ENCODE measurements around the gene CYTH3.

CYTH3 gene

DNA sequence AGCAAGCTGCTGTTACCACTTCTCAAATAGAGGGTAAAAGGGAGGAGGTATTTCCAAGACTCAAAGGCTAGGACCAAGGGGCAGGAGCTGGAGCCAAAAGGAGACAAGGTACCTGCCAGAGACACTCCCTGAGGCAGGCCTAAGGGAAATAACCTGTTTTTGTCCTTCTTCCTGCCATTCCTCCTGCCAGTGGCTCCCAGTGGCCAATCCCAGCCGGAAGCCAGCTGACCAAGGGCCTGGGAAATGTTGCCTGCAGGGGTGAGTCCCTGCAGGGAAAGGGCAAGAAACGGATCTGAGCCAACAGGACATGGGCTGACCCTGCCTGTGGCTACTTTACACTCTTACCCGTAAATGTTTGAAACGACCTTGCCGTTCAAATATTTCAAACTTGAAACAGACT, 3.5 kb downstream of the CYTH3 start:
- Histone ChIP-seq H3K4me3 (ENCODE audit: low read length) (no peak overlapping the region), H3K27ac (ENCODE audit: low read depth, low read length) (no peak overlapping the region), H3K36me3 (ENCODE audit: insufficient read depth, low read length) (no peaks in the 10 kb centered on the region), H3K27me3 (ENCODE audit: insufficient read depth, low read length) (peaks cover 24% of the 10 kb centered on the region), H3K9me3 (ENCODE audit: insufficient read depth, low read depth, low read length) (no peaks in the 10 kb centered on the region), H3K9ac (ENCODE audit: low read depth, low read length) (no peak overlapping the region), H3K4me1 (ENCODE audit: insufficient read depth, low read length) (peaks cover 12% of the 10 kb centered on the region; the same call in 1 of the 2 replicates)
- WGBS, result 78% methylated on average over 5 of the region's 5 CpGs

DNA sequence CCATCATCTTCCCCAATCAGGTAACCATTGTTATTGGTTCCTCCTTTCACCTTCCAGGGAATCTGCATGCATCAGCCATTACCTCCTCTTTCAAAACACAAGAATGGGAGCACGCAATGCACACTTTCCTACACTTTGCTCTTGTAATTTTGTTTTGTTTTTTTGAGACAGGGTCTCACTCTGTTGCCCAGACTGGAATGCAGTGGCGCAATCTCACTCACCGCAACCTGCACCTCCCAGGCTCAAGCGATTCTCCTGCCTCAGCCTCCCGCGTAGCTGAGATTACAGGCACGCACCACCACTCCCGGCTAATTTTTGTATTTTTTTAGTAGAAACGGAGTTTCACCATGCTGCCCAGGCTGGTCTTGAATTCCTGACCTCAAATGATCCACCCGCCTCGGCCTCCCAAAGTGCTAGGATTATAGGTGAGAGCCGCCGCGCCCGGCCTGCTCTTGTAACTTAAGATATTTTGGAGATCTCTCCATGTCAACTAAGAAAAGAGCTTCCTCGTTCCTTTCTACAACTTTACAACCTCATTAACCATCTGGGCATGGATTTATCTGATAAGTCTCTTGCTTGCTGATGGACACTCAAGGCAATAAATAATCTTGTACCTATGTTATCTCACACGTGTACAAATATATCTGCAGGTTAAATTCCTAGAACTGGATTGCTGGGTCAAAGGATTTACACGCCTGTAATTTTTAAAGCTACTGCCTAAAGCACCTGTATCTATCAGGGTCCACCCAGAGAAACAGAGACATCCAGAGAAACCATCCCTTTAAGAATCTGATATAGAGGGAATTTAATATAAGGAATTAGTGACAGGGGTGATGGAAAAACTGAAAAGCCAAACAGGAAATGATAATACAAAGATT, 4.2 kb downstream of the CYTH3 start:
- no peak overlapping the region for H3K4me3 ChIP-seq (ENCODE audit: low read length)
- H3K36me3 ChIP-seq (ENCODE audit: insufficient read depth, low read length), result no peaks in the 10 kb centered on the region
- peaks cover 10% of the 10 kb centered on the region; the same call in 1 of the 2 replicates for H3K4me1 ChIP-seq (ENCODE audit: insufficient read depth, low read length)
- H3K27me3 ChIP-seq (ENCODE audit: insufficient read depth, low read length), result peaks cover 19% of the 10 kb centered on the region
- no peak overlapping the region for H3K9ac ChIP-seq (ENCODE audit: low read depth, low read length)
- H3K27ac ChIP-seq (ENCODE audit: low read depth, low read length), result no peak overlapping the region
- 95% methylated on average over 18 of the region's 18 CpGs for WGBS
- no peaks in the 10 kb centered on the region for H3K9me3 ChIP-seq (ENCODE audit: insufficient read depth, low read depth, low read length)

DNA sequence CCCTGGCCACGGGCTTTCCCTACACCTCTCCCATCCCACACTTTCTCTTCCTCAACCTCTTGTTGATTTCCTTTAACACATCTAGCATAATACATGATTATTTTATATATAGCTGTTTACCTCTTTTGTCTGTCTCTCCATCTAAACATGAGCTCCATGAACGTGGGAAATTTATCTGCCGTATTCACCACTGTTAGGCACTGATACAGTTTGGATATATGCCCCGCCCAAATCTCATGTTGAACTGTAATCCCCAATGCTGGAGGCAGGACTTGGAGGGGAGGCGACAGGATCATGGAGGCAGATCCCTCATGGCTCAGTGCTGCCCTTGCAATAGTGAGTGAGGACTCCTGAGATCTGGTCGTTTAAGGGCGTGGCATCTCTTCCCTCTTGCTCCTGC, 5.7 kb downstream of the CYTH3 start:
- Histone ChIP-seq H3K27me3 (ENCODE audit: insufficient read depth, low read length) (peaks cover 15% of the 10 kb centered on the region), H3K36me3 (ENCODE audit: insufficient read depth, low read length) (no peaks in the 10 kb centered on the region), H3K4me3 (ENCODE audit: low read length) (no peak overlapping the region), H3K4me1 (ENCODE audit: insufficient read depth, low read length) (0 out of 2 replicates have a peak, but pooled peaks cover 8% of the 10 kb centered on the region), H3K9ac (ENCODE audit: low read depth, low read length) (no peak overlapping the region), H3K27ac (ENCODE audit: low read depth, low read length) (no peak overlapping the region), H3K9me3 (ENCODE audit: insufficient read depth, low read depth, low read length) (no peaks in the 10 kb centered on the region)
- 88% methylated on average over 7 of the region's 7 CpGs for WGBS

DNA sequence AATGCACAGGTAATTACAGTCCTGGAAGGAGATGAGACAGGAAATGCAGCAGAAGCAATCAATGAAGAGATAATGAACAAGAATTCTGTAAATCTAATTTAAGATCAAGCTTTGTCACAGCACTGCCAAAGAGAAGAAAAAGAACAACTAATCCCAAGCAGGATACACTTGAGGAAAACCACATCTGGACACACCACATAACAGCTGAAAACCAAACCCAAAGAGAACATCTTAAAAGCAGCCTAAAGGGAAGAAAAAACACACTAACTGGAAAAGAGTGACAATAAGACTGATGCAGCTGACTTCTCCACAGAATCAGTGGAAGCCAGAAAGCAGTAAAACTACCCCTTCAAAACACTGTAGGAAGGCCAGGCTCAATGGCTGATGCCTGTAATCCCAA, 10.2 kb downstream of the CYTH3 start:
- Histone ChIP-seq H3K27me3 (ENCODE audit: insufficient read depth, low read length) (no peaks in the 10 kb centered on the region), H3K27ac (ENCODE audit: low read depth, low read length) (no peak overlapping the region), H3K9me3 (ENCODE audit: insufficient read depth, low read depth, low read length) (no peaks in the 10 kb centered on the region), H3K36me3 (ENCODE audit: insufficient read depth, low read length) (no peaks in the 10 kb centered on the region), H3K9ac (ENCODE audit: low read depth, low read length) (no peak overlapping the region), H3K4me3 (ENCODE audit: low read length) (no peak overlapping the region), H3K4me1 (ENCODE audit: insufficient read depth, low read length) (peaks cover 16% of the 10 kb centered on the region)

DNA sequence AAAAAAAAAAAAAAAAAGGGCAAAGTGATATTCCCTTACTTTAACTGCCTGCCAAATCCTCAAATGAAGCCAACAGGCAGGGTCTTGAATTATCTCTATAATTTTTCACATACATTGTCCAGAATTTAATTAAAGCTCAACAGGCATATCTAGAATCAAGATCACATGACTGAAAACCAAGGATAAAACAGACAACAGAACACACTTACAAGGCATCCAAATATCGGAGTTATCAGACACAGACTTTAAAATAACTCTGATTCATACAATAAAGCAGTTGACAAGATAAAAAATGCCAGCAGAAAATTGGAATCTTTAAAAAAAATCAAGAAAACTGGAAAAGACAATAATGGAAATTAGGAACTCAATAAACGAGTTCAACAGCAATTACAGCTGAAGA, 10.7 kb downstream of the CYTH3 start:
- Histone ChIP-seq H3K27ac (ENCODE audit: low read depth, low read length) (no peak overlapping the region), H3K36me3 (ENCODE audit: insufficient read depth, low read length) (no peaks in the 10 kb centered on the region), H3K27me3 (ENCODE audit: insufficient read depth, low read length) (no peaks in the 10 kb centered on the region), H3K4me1 (ENCODE audit: insufficient read depth, low read length) (peaks cover 16% of the 10 kb centered on the region), H3K9ac (ENCODE audit: low read depth, low read length) (no peak overlapping the region), H3K4me3 (ENCODE audit: low read length) (no peak overlapping the region), H3K9me3 (ENCODE audit: insufficient read depth, low read depth, low read length) (no peaks in the 10 kb centered on the region)
- 95% methylated on average over 2 of the region's 2 CpGs for WGBS

DNA sequence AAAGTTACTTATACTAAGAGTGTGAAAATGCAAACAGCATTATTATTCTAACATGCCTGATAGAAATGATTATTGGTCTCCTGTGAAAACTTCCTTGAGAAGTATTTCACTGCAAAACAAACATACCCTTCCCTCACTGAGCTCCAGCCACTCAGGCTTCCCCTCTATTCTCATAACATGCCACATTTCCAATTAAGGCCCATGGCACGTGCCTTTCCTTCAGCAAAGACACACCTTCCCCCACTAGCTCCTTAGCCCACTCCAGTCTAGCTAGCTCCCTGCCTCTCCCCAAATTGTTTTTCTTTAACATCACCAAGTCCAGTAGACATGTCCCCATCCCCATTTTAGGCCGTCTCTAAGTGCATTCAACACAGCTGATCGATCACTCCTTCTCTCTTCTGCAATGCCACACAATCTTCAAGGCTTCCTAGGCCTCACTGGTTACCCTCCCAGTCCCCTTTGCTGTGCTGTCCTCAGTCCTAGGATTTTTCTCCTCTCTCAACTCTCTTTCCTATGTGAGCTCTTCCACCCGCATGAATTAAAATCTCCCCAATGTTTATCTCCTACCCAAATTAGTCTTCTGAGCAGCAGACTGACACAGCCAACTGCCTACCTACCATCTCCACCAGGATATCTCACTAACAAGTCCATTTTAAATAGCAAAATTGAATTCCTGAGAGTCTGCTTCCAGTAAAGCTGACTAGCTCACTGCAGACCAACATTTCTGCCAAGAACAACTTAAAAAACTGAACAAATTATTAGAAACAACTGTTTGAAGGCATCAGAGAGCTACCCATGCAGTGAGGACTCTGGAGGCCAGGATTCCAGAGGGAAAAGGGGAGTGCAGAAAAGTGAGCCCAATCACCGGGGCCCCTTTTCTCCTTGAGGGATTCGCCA, 11.9 kb downstream of the CYTH3 start:
- Histone ChIP-seq H3K9me3 (ENCODE audit: insufficient read depth, low read depth, low read length) (no peaks in the 10 kb centered on the region), H3K27me3 (ENCODE audit: insufficient read depth, low read length) (no peaks in the 10 kb centered on the region), H3K4me1 (ENCODE audit: insufficient read depth, low read length) (peaks cover 16% of the 10 kb centered on the region), H3K9ac (ENCODE audit: low read depth, low read length) (no peak overlapping the region), H3K36me3 (ENCODE audit: insufficient read depth, low read length) (no peaks in the 10 kb centered on the region), H3K27ac (ENCODE audit: low read depth, low read length) (no peak overlapping the region), H3K4me3 (ENCODE audit: low read length) (no peak overlapping the region)
- 90% methylated on average over 6 of the region's 6 CpGs for WGBS

DNA sequence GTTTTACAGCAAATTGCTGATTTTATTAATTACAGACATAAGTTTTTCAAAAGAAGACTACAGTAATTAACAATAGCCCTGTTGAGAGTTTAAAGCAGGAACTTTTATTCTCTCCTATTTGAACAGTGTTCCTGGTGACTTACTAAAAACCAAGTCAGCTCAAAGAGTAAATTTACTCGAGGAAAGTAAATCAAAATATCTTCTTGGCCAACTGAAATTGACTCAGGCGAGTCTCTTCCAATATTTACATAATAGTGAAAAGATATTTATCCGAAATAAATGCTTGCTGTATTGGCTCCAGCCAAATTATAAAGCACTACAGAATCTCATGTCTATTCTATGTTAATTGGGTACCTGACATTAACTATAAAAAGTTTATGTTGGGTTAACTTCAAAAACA, 13.2 kb downstream of the CYTH3 start:
- no peak overlapping the region for H3K27ac ChIP-seq (ENCODE audit: low read depth, low read length)
- no peaks in the 10 kb centered on the region for H3K36me3 ChIP-seq (ENCODE audit: insufficient read depth, low read length)
- peaks cover 16% of the 10 kb centered on the region for H3K4me1 ChIP-seq (ENCODE audit: insufficient read depth, low read length)
- WGBS, result 85% methylated on average over 2 of the region's 3 CpGs
- H3K9ac ChIP-seq (ENCODE audit: low read depth, low read length), result no peak overlapping the region
- H3K4me3 ChIP-seq (ENCODE audit: low read length), result no peak overlapping the region
- H3K9me3 ChIP-seq (ENCODE audit: insufficient read depth, low read depth, low read length), result no peaks in the 10 kb centered on the region
- no peaks in the 10 kb centered on the region for H3K27me3 ChIP-seq (ENCODE audit: insufficient read depth, low read length)

DNA sequence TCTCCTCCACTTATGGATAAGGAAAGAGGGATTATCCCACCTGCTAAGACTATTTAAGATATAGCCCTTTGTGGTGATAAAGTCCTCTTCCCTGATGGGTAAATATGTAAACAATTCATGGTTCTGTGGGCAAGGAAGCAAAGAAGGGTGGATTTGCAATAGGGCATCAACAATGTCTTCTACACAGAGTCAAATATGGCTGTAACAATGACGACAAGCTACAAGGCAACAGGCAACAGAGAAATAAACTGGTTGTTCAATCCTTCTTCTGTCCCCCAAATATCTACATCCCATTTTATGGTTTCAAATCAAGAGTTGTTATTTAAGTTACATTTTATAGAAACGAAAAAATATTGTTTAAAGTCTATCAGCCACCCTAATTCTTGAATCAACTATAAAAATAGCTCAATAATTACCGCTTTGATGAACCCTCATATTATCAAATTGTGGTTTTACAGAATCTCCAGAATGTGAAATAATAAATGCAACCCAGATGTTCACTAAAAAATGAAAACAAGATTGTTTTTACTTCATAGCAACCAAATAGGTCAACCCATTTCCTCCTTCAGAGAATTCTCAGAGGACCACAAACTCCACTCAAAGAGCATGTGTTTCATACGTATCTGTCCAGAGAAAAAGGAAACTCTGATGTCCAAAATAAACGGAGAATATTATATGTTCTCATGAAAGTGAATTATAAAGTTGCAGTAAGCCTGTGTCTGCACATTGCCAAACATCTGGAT, 13.8 kb downstream of the CYTH3 start:
- H3K4me3 ChIP-seq (ENCODE audit: low read length), result no peak overlapping the region
- H3K9me3 ChIP-seq (ENCODE audit: insufficient read depth, low read depth, low read length), result no peaks in the 10 kb centered on the region
- no peak overlapping the region for H3K9ac ChIP-seq (ENCODE audit: low read depth, low read length)
- 95% methylated on average over 4 of the region's 5 CpGs for WGBS
- peaks cover 16% of the 10 kb centered on the region for H3K4me1 ChIP-seq (ENCODE audit: insufficient read depth, low read length)
- H3K27ac ChIP-seq (ENCODE audit: low read depth, low read length), result no peak overlapping the region
- no peaks in the 10 kb centered on the region for H3K27me3 ChIP-seq (ENCODE audit: insufficient read depth, low read length)
- H3K36me3 ChIP-seq (ENCODE audit: insufficient read depth, low read length), result no peaks in the 10 kb centered on the region

DNA sequence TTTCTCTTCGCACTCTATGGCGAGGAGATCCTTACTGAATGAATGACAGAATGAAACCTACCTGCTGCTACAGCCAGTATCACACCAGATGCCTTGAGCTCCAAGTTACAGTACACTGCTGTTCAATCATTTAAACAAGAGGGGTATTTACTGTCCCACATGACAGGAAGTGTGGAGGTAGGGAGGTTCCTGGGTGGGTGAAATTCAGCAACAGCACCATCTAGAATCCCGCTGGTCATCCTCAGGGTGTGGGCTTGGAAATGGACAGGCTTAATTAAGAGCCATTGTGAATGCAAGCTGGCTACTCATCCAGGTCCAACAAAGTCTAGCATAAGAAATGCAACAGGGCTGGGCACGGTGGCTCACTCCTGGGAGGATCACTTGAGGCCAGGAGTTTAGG, 14.7 kb downstream of the CYTH3 start:
- H3K9ac ChIP-seq (ENCODE audit: low read depth, low read length), result no peak overlapping the region
- 91% methylated on average over 4 of the region's 4 CpGs for WGBS
- no peaks in the 10 kb centered on the region for H3K36me3 ChIP-seq (ENCODE audit: insufficient read depth, low read length)
- H3K27me3 ChIP-seq (ENCODE audit: insufficient read depth, low read length), result no peaks in the 10 kb centered on the region
- H3K9me3 ChIP-seq (ENCODE audit: insufficient read depth, low read depth, low read length), result no peaks in the 10 kb centered on the region
- no peak overlapping the region for H3K4me3 ChIP-seq (ENCODE audit: low read length)
- H3K4me1 ChIP-seq (ENCODE audit: insufficient read depth, low read length), result peaks cover 16% of the 10 kb centered on the region
- no peak overlapping the region for H3K27ac ChIP-seq (ENCODE audit: low read depth, low read length)

DNA sequence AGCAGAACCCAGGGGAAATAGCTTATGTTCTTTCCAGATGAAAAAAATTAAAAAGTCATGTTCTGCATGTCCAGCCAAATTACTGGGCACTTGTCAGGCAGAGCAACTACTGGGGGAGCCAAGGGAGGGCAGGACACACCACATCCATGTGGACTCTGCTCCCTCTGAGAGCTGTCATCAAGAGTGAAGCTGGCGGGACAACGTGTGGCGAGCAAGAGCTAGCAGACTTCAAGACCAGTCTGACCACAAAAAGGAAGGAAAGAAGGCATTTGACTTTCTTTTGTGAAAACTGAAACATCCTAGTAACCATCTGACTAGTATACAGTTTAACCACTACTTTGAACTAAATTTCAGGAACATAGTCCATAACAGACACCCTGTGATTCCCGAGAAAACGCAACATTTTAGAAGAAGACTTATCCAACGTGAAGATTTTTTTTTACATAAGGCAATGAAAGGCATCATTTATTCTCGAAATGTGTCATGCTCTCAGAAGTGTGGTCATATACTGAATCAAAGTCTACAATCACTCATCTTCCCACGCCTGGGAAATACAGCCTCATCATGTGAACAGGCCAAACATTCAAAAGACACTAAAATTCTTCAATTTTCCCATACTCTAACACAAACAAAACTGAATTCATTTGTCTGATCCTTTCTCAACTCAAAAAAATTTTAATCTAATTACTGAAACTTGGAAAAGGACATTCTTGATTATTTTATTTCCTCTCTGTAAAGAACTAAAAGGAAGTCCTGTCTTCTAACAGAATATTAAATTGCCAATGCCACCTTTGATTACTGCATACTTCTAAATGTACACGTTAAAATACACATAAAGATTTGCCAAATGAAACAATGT, 15.5 kb downstream of the CYTH3 start:
- H3K9ac ChIP-seq (ENCODE audit: low read depth, low read length), result no peak overlapping the region
- H3K9me3 ChIP-seq (ENCODE audit: insufficient read depth, low read depth, low read length), result no peaks in the 10 kb centered on the region
- H3K4me3 ChIP-seq (ENCODE audit: low read length), result no peak overlapping the region
- WGBS, result 94% methylated on average over 9 of the region's 9 CpGs
- H3K27me3 ChIP-seq (ENCODE audit: insufficient read depth, low read length), result no peaks in the 10 kb centered on the region
- no peaks in the 10 kb centered on the region for H3K36me3 ChIP-seq (ENCODE audit: insufficient read depth, low read length)
- peaks cover 16% of the 10 kb centered on the region for H3K4me1 ChIP-seq (ENCODE audit: insufficient read depth, low read length)
- H3K27ac ChIP-seq (ENCODE audit: low read depth, low read length), result no peak overlapping the region

All from HUES64 (cell line).